Colonic mucosa (tissue), 4 donors: ENCODE results near the gene ARID1B. TPM values are rescaled to one million over a fixed set of nuclear protein-coding genes. Genes with fewer than 3 reads are reported as not detected.

Source experiments
- DNase-seq: peaks from one replicate; pipeline ENCODE4 v3.0.0-alpha.2; 2020
- H3K27ac ChIP-seq: fragments of 200-600 bp; one replicate; pipeline ENCODE4 v1.8.0; 2021
- H3K27me3 ChIP-seq: fragments of 200-600 bp; one replicate; pipeline ENCODE4 v1.8.0; 2021
- H3K36me3 ChIP-seq: fragments of 200-600 bp; one replicate; pipeline ENCODE4 v1.8.0; 2021
- H3K4me1 ChIP-seq: fragments of 200-600 bp; one replicate; pipeline ENCODE4 v1.8.0; 2021; ENCODE audit warnings: mild to moderate bottlenecking
- H3K4me3 ChIP-seq: fragments of 200-600 bp; one replicate; pipeline ENCODE4 v1.8.0; 2021
- H3K9ac ChIP-seq, 2 donors: one replicate each; pipeline ENCODE4 v1.7.0; 2013; ENCODE audit warnings: control low read depth in 2 of 2, low read depth in 2 of 2, low read length in 2 of 2
- H3K9me3 ChIP-seq: fragments of 200-600 bp; one replicate; pipeline ENCODE4 v1.8.0; 2021
- intact Hi-C: fragments of 100-400 bp; cut with DNase I; formaldehyde crosslinking; loops from one replicate; pipeline ENCODE4 v1.14.1; 2022
- total RNA-seq, 2 donors: library from RNA; stranded (reverse); fragmentation: NEBNext Ultra II Directional in 1 of 2; extraction: Animal tissue kit (Norgen Biotek cat#: 25700) in 1 of 2; gene quantifications; one replicate each; pipeline ENCODE4 v1.2.1, GENCODE V29; 2021
- TF ChIP-seq, protein P1 (sequence below): fragments of 200-600 bp; IDR thresholded peaks from one replicate; pipeline ENCODE4 v1.8.0; 2022; ENCODE audit warnings: antibody characterized with exemption, mild to moderate bottlenecking
- donor health status: healthy.
- donor health status: DM: no; HTN: no; CAD: no.
- donor health status: DM: no; HTN: no; CAD: no.

Gene ARID1B
- total RNA-seq, 2 donors from 2014 or later = 61.3 to 71.5 TPM

DNA sequence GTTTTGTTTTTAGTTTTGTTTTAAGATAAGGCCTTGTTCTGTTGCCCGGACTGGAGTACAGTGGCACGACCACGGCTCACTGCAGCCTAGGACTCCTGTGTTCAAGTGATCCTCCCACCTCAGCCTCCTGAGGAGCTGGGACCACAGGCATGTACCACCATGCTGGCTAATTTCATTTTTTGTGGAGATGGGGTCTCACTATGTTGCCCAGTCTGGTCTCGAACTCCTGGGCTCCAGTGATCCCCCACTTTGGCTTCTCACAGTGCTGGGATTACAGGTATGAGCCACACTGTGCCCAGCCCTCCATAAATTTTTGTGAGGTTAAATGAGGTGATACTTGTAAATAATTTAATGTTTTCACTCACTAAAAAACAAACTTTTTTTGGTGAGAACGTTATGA, 76.6 kb downstream of the ARID1B start:
- TF ChIP-seq, protein P1, sequence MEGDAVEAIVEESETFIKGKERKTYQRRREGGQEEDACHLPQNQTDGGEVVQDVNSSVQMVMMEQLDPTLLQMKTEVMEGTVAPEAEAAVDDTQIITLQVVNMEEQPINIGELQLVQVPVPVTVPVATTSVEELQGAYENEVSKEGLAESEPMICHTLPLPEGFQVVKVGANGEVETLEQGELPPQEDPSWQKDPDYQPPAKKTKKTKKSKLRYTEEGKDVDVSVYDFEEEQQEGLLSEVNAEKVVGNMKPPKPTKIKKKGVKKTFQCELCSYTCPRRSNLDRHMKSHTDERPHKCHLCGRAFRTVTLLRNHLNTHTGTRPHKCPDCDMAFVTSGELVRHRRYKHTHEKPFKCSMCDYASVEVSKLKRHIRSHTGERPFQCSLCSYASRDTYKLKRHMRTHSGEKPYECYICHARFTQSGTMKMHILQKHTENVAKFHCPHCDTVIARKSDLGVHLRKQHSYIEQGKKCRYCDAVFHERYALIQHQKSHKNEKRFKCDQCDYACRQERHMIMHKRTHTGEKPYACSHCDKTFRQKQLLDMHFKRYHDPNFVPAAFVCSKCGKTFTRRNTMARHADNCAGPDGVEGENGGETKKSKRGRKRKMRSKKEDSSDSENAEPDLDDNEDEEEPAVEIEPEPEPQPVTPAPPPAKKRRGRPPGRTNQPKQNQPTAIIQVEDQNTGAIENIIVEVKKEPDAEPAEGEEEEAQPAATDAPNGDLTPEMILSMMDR = no peak
- intact Hi-C loops = no loop called here
- DNase-seq = no peak
- no peaks in the 10 kb centered on the region for H3K4me1 ChIP-seq
- no peak overlapping the region for H3K27ac ChIP-seq
- no peaks in the 10 kb centered on the region for H3K27me3 ChIP-seq
- H3K4me3 ChIP-seq = no peak overlapping the region
- H3K36me3 ChIP-seq = no peaks in the 10 kb centered on the region
- H3K9me3 ChIP-seq = no peaks in the 10 kb centered on the region
- H3K9ac ChIP-seq = no peak overlapping the region

DNA sequence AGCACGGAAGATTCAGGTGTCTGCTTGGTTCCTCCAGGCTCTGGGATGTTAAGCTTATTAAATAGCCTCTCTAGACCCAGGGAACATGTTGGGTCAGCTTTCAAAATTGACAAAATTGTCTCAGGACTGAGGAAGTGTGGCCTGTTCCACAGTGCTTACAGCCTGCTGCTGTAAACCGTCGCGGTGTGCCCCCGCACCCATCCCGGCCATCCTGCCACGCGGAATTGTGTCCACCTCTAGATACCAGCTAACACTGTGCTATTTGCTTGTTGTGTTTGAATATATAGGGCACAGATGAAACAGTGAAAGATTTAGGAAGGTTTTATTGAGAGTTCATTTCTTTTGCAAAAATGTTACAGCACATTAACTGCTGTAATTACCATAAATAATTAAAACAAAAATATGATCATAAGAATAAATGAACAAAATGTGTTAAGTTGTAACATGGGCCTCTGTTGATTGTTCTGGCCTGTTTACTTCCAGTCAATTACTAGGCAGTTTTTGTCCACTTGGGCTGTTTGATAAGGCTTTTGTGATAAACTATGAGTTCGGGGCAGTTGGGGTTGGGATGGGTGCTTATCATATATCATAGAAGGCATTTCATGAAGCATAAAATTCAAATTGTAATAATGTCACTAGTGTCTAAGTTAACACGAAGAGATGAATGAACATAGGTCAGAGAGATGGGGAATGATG, 77.4 kb downstream of the ARID1B start:
- intact Hi-C loops = no loop called here
- Histone ChIP-seq H3K27me3 (no peaks in the 10 kb centered on the region), H3K9ac (no peak overlapping the region), H3K4me1 (no peaks in the 10 kb centered on the region), H3K36me3 (no peaks in the 10 kb centered on the region), H3K27ac (no peak overlapping the region), H3K9me3 (no peaks in the 10 kb centered on the region), H3K4me3 (no peak overlapping the region)
- TF ChIP-seq, protein P1 = no peak
- no peak for DNase-seq

DNA sequence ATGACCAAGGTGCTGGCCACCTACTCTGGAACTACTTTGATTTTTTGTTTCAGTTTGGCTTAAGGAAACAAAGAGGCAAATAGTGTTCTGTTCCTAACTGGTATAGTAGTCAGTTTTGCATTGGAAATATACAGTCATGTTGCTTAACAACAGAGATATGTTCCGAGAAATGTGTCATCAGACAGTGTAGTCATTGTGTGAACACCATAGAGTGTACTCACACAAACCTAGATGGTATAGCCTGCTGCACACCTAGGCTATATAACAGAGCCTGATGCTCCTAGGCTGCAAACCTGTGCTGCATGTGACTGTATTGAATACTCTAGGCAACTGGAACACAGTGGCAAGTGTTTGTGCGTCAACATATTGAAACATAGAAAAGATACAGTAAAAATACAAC, 80.4 kb downstream of the ARID1B start:
- no peaks in the 10 kb centered on the region for H3K27me3 ChIP-seq
- TF ChIP-seq, protein P1 = no peak
- no peak for DNase-seq
- no peaks in the 10 kb centered on the region for H3K36me3 ChIP-seq
- no peaks in the 10 kb centered on the region for H3K4me1 ChIP-seq
- peak overlapping the region in 1 of 2 donors; percentile 17 for H3K9ac ChIP-seq
- H3K27ac ChIP-seq = no peak overlapping the region
- H3K9me3 ChIP-seq = no peaks in the 10 kb centered on the region
- H3K4me3 ChIP-seq = no peak overlapping the region
- intact Hi-C loops = no loop called here

DNA sequence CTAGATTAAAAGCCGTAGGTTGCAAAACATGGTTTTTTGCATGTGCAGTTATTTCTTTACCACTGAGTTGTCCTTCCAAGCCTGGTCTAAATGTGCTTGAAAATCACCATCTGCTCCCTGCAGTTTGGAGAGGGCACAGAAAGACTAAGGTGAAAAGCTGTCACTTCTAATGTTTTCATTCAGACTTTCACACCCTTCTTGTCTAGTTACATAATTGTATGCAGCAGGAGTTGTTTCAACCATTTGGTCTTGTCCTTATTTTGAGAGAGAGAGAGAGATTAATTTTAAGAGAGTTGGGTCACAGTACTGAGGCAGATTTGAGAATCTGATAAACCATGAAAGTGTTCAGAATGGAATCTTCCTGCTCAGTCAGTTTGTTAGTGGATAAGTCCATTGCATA, 82.5 kb downstream of the ARID1B start:
- Histone ChIP-seq H3K4me3 (no peak overlapping the region), H3K4me1 (no peaks in the 10 kb centered on the region), H3K27me3 (no peaks in the 10 kb centered on the region), H3K36me3 (no peaks in the 10 kb centered on the region), H3K9me3 (no peaks in the 10 kb centered on the region), H3K9ac (no peak overlapping the region), H3K27ac (no peak overlapping the region)
- TF ChIP-seq, protein P1 = no peak
- no peak for DNase-seq
- intact Hi-C loops = no loop called here

DNA sequence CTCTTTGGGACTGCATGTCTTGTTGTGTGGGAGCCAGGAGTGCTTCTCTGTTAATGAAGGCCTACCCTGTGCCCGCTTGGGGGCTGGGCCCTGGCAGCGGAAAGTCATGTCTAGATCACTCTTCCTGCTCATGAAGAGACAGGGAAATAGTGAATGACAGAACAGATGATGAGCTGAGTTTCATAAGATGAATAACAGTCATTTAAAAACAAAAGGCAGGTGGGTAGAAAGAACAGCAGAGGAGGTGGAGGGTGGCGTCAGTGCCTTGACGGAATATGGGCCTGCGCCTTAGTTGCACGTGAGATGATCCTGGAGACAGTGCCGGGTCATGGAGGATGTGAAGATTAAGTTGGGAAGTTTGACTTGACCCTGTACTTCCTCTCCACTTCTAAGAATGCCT, 85.5 kb downstream of the ARID1B start:
- Histone ChIP-seq H3K4me1 (no peaks in the 10 kb centered on the region), H3K4me3 (no peak overlapping the region), H3K36me3 (no peaks in the 10 kb centered on the region), H3K9me3 (no peaks in the 10 kb centered on the region), H3K27ac (no peak overlapping the region), H3K9ac (no peak overlapping the region), H3K27me3 (no peaks in the 10 kb centered on the region)
- intact Hi-C loops = no loop called here
- DNase-seq = no peak
- TF ChIP-seq, protein P1 = no peak
